Lower leg skin (tissue), 4 donors: Measurements from ENCODE around the gene CSMD2. TPM values are rescaled to one million over a fixed set of nuclear protein-coding genes. Genes with fewer than 3 reads are reported as not detected.

Experiments
- DNase-seq, 2 donors: peaks; one replicate each; pipeline ENCODE4 v3.0.0-alpha.2; 2019; ENCODE audit warnings: low spot score in 2 of 2
- H3K4me3 ChIP-seq: fragments of 200-600 bp; sonication (generic); 2 replicates; pipeline ENCODE4 v1.5.1; 2017; ENCODE audit warnings: mild to moderate bottlenecking, low read depth; ENCODE audit not compliant: poor library complexity, severe bottlenecking
- POLR2A ChIP-seq, 2 donors: fragments of 450-650 bp; IDR thresholded peaks; one replicate each; pipeline ENCODE4 v1.6.1; 2016 to 2017; ENCODE audit warnings: antibody characterized with exemption in 2 of 2, mild to moderate bottlenecking in 1 of 2, moderate library complexity in 1 of 2
- WGBS, 2 donors: methylation state at CpG; one replicate each; pipeline ENCODE4 v1.1.5; 2018; 5-methylcytosine and 5-hydroxymethylcytosine counted together
- intact Hi-C: fragments of 100-400 bp; cut with DNase I; formaldehyde crosslinking; loops from one replicate; pipeline ENCODE4 v1.15.0; 2023; ENCODE audit warnings: low total_unique reads
- total RNA-seq, 4 donors: library from RNA; depleted of rRNA; stranded (reverse); fragments of >200 nt; gene quantifications; one replicate each; pipeline ENCODE4 v1.1.0, GENCODE V29; 2016
- TF ChIP-seq, protein P1 (sequence below), 3 donors: fragments of 450-650 bp; IDR thresholded peaks; one replicate each; pipeline ENCODE4 v1.5.1; 2016; ENCODE audit warnings: antibody characterized with exemption in 3 of 3, mild to moderate bottlenecking in 3 of 3, moderate library complexity in 2 of 3

The CSMD2 gene
- total RNA-seq, 4 donors from 2014 or later = 0.11 to 1.0 TPM; not detected in 2

- intact Hi-C loops = no loop called here
- TF ChIP-seq POLR2A (IDR thresholded peaks at IDR 0.05) = no peak
- TF ChIP-seq, protein P1, sequence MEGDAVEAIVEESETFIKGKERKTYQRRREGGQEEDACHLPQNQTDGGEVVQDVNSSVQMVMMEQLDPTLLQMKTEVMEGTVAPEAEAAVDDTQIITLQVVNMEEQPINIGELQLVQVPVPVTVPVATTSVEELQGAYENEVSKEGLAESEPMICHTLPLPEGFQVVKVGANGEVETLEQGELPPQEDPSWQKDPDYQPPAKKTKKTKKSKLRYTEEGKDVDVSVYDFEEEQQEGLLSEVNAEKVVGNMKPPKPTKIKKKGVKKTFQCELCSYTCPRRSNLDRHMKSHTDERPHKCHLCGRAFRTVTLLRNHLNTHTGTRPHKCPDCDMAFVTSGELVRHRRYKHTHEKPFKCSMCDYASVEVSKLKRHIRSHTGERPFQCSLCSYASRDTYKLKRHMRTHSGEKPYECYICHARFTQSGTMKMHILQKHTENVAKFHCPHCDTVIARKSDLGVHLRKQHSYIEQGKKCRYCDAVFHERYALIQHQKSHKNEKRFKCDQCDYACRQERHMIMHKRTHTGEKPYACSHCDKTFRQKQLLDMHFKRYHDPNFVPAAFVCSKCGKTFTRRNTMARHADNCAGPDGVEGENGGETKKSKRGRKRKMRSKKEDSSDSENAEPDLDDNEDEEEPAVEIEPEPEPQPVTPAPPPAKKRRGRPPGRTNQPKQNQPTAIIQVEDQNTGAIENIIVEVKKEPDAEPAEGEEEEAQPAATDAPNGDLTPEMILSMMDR (IDR thresholded peaks at IDR 0.05) = no peak
- H3K4me3 ChIP-seq = no peak overlapping the region
- WGBS, 2 donors = 86 to 93% methylated on average over 4 of the region's 4 CpGs
- no peak for DNase-seq
These were observed 233.9 kb downstream of the CSMD2 start for GRCh38 chr1:33931111-33931475.

- 67 to 72% methylated on average over 11 of the region's 11 CpGs for WGBS, 2 donors
- no peak overlapping the region for H3K4me3 ChIP-seq
- DNase-seq = no peak
- TF ChIP-seq, protein P1 (IDR thresholded peaks at IDR 0.05) = no peak
- no peak for TF ChIP-seq POLR2A (IDR thresholded peaks at IDR 0.05)
- intact Hi-C loops = no loop called here
These were observed 234.5 kb downstream of the CSMD2 start for GRCh38 chr1:33930346-33931110.

DNA sequence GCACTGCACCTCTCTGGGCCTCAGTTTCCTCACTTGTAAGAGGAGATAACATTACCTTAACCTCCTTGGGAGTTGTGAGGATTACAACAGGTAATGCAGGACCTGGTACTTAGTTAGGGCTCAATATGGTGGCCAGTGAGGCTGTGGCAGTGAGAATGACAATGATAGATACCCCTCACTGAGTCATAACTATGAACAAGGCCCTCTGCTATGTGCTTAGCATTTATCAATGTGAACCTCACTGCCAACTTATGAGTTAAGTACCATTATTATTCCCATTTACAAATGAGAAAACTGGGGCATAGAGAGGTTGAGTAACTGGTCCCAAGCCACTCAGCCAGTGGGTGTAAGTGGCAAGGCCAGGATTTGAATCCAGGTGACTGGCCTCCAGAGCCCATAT lies 236.8 kb downstream of the CSMD2 start:
- DNase-seq = no peak
- no peak for TF ChIP-seq POLR2A (IDR thresholded peaks at IDR 0.05)
- TF ChIP-seq, protein P1 (IDR thresholded peaks at IDR 0.05) = no peak
- H3K4me3 ChIP-seq = no peak overlapping the region
- intact Hi-C loops = no loop called here

GRCh38 chr1:33927721-33928120 lies 237.3 kb downstream of the CSMD2 start:
- TF ChIP-seq POLR2A (IDR thresholded peaks at IDR 0.05) = no peak
- TF ChIP-seq, protein P1 (IDR thresholded peaks at IDR 0.05) = no peak
- H3K4me3 ChIP-seq = no peak overlapping the region
- WGBS, 2 donors = 81 to 85% methylated on average over 2 of the region's 2 CpGs
- intact Hi-C loops = no loop called here
- no peak for DNase-seq

GRCh38 chr1:33925586-33925985 lies 239.4 kb downstream of the CSMD2 start:
- H3K4me3 ChIP-seq = no peak overlapping the region
- intact Hi-C loops = no loop called here
- TF ChIP-seq POLR2A (IDR thresholded peaks at IDR 0.05) = no peak
- TF ChIP-seq, protein P1 (IDR thresholded peaks at IDR 0.05) = no peak
- DNase-seq = no peak
- WGBS, 2 donors = 86 to 88% methylated on average over 8 of the region's 8 CpGs

- 92 to 95% methylated on average over 5 of the region's 5 CpGs for WGBS, 2 donors
- no peak for TF ChIP-seq POLR2A (IDR thresholded peaks at IDR 0.05)
- TF ChIP-seq, protein P1 (IDR thresholded peaks at IDR 0.05) = no peak
- no peak overlapping the region for H3K4me3 ChIP-seq
- DNase-seq = no peak
- intact Hi-C loops = no loop called here
These were observed 243.7 kb downstream of the CSMD2 start for GRCh38 chr1:33921281-33921680.
